GM21390 (cell line): ENCODE measurements around the gene ADSS1.

Experiments
- ATAC-seq: cut with Tn5 transposase; IDR thresholded peaks from one replicate; pipeline ENCODE4 v1.9.1; 2021; ENCODE audit not compliant: unreplicated experiment

ADSS1 gene

GRCh38 chr14:104766256-104766862 is 42.3 kb downstream of the ADSS1 start:
- no peak for ATAC-seq

- no peak for ATAC-seq
Observed at GRCh38 chr14:104766863-104767633, 43.0 kb downstream of the ADSS1 start.

GRCh38 chr14:104767634-104767918 is 43.5 kb downstream of the ADSS1 start:
- no peak for ATAC-seq

- ATAC-seq = peak; percentile 89
Observed at GRCh38 chr14:104768437-104769323, 44.7 kb downstream of the ADSS1 start.

GRCh38 chr14:104769324-104770071 is 45.5 kb downstream of the ADSS1 start:
- no peak for ATAC-seq

GRCh38 chr14:104770072-104770579 is 46.1 kb downstream of the ADSS1 start:
- ATAC-seq = no peak

- ATAC-seq = no peak
Observed at GRCh38 chr14:104770851-104771272, 46.8 kb downstream of the ADSS1 start.

GRCh38 chr14:104771374-104771773 is 47.3 kb downstream of the ADSS1 start:
- ATAC-seq = no peak

GRCh38 chr14:104771918-104772706 is 48.1 kb downstream of the ADSS1 start:
- no peak for ATAC-seq

- no peak for ATAC-seq
Observed at GRCh38 chr14:104772707-104773504, 48.9 kb downstream of the ADSS1 start.

- no peak for ATAC-seq
Observed at GRCh38 chr14:104773505-104774452, 49.8 kb downstream of the ADSS1 start.

- no peak for ATAC-seq
Observed at GRCh38 chr14:104774453-104775072, 50.5 kb downstream of the ADSS1 start.

GRCh38 chr14:104775073-104775489 is 51.1 kb downstream of the ADSS1 start:
- ATAC-seq = no peak

GRCh38 chr14:104776481-104776880 is 52.5 kb downstream of the ADSS1 start:
- no peak for ATAC-seq

GRCh38 chr14:104776961-104777807 is 53.2 kb downstream of the ADSS1 start:
- no peak for ATAC-seq

- no peak for ATAC-seq
Observed at GRCh38 chr14:104777808-104778249, 53.8 kb downstream of the ADSS1 start.
